Measurements from ENCODE around the gene SNX33.

The SNX33 gene

DNA sequence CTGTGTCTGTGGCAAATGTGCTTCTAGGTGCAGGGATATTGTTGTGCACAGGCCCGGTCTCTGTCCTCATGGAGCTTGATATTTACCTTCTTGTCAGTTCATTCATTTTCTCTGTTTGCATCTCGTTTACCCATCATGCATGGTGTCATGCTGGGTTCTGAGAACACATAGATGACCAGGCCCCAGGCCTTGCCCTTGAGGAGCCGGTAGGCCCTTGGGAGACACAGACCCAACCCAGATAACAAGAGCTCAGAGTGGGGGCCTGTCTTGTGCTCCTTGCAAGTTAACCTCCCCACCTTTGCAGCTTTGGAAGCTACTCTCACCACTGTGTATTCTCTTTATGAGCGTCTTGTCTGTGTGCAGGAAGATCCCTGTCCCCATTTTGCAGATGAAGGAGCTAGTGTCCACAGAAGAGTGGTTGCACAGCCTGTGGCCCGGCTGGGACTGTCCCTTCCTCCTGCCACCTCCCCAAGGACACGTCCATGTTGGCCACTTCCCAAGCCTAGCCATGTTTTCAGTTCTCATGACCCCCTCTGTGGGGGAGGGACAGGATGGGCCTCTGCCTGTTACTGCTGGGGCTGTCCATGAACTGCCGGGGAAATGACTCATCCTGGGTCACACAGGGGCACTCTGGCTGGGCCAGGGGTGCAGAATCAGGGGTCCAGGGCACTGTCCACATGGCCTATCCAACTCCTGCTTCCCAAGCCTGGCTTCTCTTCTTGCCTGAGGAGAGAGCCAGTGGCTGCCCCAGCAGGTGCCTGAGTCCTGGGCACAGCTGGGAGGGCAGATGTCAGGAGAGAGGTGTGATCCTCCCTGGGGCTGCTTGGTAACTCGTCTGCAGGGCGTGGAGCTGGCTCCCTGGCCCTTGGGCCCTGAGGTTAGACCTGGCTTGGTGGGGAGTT is 3.4 kb downstream of the SNX33 start:
- H3K36me3 ChIP-seq (ENCODE audit: insufficient read depth, insufficient read length, low read length), result peaks cover 66% of the 10 kb centered on the region

GRCh38 chr15:75651810-75652543 is 4.3 kb downstream of the SNX33 start:
- Histone ChIP-seq H3K4me3 (ENCODE audit: insufficient read length, low read depth) (no peak overlapping the region), H3K36me3 (ENCODE audit: insufficient read depth, insufficient read length, low read length) (peaks cover 74% of the 10 kb centered on the region), H3K9ac (ENCODE audit: insufficient read length, low read depth) (peak overlapping the region; percentile 47), H3K4me1 (ENCODE audit: insufficient read depth, insufficient read length) (peaks cover 28% of the 10 kb centered on the region), H3K27me3 (ENCODE audit: insufficient read depth, insufficient read length) (peaks cover 3% of the 10 kb centered on the region), H3K9me3 (ENCODE audit: insufficient read depth, low read length) (no peaks in the 10 kb centered on the region)
- TF ChIP-seq ZNF274 (IDR thresholded peaks at IDR 0.05; ENCODE audit: low read depth, low read length) (no peak), SUZ12 (IDR thresholded peaks at IDR 0.05; ENCODE audit: extremely low read depth, insufficient read depth, insufficient read length) (no peak), YY1 (IDR thresholded peaks at IDR 0.05; ENCODE audit: insufficient read depth, insufficient read length) (no peak)
- DNase-seq (ENCODE audit: low read depth, low spot score), result no peak

More for the DNA sequence above, 3.4 kb downstream of the SNX33 start:
- TF ChIP-seq ZNF274 (IDR thresholded peaks at IDR 0.05; ENCODE audit: low read depth, low read length) (no peak), YY1 (IDR thresholded peaks at IDR 0.05; ENCODE audit: insufficient read depth, insufficient read length) (no peak), SUZ12 (IDR thresholded peaks at IDR 0.05; ENCODE audit: extremely low read depth, insufficient read depth, insufficient read length) (no peak)
- no peak overlapping the region for H3K4me3 ChIP-seq (ENCODE audit: insufficient read length, low read depth)
- H3K4me1 ChIP-seq (ENCODE audit: insufficient read depth, insufficient read length), result peaks cover 28% of the 10 kb centered on the region
- peak overlapping the region; percentile 47 for H3K9ac ChIP-seq (ENCODE audit: insufficient read length, low read depth)
- H3K27me3 ChIP-seq (ENCODE audit: insufficient read depth, insufficient read length), result peaks cover 11% of the 10 kb centered on the region
- DNase-seq (ENCODE audit: low read depth, low spot score), result no peak
- no peaks in the 10 kb centered on the region for H3K9me3 ChIP-seq (ENCODE audit: insufficient read depth, low read length)

DNA sequence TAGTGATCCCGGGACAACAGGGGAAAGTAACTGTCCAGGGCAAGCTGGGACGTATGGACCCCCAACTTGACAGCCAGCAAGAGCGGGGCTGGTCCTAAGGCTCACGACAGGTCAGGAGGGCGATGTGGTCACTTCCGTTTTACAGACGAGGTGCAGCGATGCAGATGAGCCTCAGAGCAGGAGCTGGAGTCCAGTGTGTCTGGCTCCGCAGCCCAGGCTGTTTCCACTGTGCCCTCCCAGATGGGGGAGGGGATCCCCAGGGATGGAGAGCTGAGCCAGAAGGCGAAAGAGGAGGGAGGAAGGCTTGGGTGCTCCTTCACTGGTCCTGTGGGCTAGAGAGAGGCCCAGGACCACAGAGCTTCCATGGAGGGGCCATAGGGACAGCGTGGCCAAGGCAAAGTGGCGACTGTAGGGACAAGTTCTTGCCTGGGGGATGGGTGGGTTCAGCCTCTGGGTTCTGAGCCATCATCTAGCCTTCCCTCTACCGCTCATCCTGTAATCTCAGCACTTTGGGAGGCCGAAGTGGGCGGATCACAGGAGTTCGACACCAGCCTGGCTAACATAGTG is 5.7 kb downstream of the SNX33 start:
- Histone ChIP-seq H3K36me3 (ENCODE audit: insufficient read depth, insufficient read length, low read length) (peaks cover 88% of the 10 kb centered on the region), H3K4me3 (ENCODE audit: insufficient read length, low read depth) (no peak overlapping the region), H3K4me1 (ENCODE audit: insufficient read depth, insufficient read length) (peaks cover 28% of the 10 kb centered on the region), H3K27me3 (ENCODE audit: insufficient read depth, insufficient read length) (no peaks in the 10 kb centered on the region), H3K9ac (ENCODE audit: insufficient read length, low read depth) (no peak overlapping the region), H3K9me3 (ENCODE audit: insufficient read depth, low read length) (no peaks in the 10 kb centered on the region)
- TF ChIP-seq ZNF274 (IDR thresholded peaks at IDR 0.05; ENCODE audit: low read depth, low read length) (no peak), SUZ12 (IDR thresholded peaks at IDR 0.05; ENCODE audit: extremely low read depth, insufficient read depth, insufficient read length) (no peak), YY1 (IDR thresholded peaks at IDR 0.05; ENCODE audit: insufficient read depth, insufficient read length) (no peak)
- DNase-seq (ENCODE audit: low read depth, low spot score), result no peak

DNA sequence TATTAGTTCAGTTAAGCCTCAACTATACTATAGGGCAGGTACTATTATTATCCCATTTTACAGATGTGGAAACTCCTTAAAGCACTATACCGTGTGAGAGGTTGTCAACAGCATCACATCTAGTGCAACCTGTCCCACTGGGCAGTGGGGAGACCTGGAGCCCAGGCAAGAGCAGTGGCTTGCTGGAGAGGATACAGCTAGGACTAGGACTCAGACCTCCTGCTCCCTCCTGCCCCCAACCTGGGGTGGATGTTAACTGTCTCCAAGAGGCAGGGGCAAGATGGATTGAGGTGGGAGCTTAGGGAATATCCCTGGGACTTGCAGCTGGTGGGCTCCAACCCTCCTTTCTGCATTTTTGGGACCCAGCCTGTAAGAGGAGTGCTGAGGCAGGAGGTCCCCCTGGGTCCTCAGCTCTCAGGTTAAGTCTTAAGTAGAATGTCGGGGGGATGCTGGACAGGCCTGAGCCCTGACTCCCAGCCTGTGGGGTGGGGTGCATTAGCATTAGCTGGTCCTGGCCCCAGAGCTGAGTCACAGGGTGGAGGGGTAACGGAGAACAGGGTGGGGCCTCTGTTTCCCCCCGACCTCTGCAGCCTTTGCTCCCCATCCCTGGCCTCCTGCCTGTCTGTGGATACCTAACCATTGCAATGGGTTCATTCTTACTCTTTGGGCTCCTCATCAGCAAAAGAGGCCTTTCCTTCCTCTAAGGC is 6.6 kb downstream of the SNX33 start:
- no peak for TF ChIP-seq YY1 (IDR thresholded peaks at IDR 0.05; ENCODE audit: insufficient read depth, insufficient read length)
- no peak for TF ChIP-seq ZNF274 (IDR thresholded peaks at IDR 0.05; ENCODE audit: low read depth, low read length)
- TF ChIP-seq SUZ12 (IDR thresholded peaks at IDR 0.05; ENCODE audit: extremely low read depth, insufficient read depth, insufficient read length), result no peak
- Histone ChIP-seq H3K27me3 (ENCODE audit: insufficient read depth, insufficient read length) (no peaks in the 10 kb centered on the region), H3K9ac (ENCODE audit: insufficient read length, low read depth) (no peak overlapping the region), H3K4me1 (ENCODE audit: insufficient read depth, insufficient read length) (peaks cover 23% of the 10 kb centered on the region), H3K9me3 (ENCODE audit: insufficient read depth, low read length) (no peaks in the 10 kb centered on the region), H3K36me3 (ENCODE audit: insufficient read depth, insufficient read length, low read length) (peaks cover 90% of the 10 kb centered on the region), H3K4me3 (ENCODE audit: insufficient read length, low read depth) (no peak overlapping the region)
- DNase-seq (ENCODE audit: low read depth, low spot score), result no peak

- peaks cover 83% of the 10 kb centered on the region for H3K36me3 ChIP-seq (ENCODE audit: insufficient read depth, insufficient read length, low read length)
- no peak overlapping the region for H3K4me3 ChIP-seq (ENCODE audit: insufficient read length, low read depth)
- no peak for DNase-seq (ENCODE audit: low read depth, low spot score)
- no peak overlapping the region for H3K9ac ChIP-seq (ENCODE audit: insufficient read length, low read depth)
- no peak for TF ChIP-seq YY1 (IDR thresholded peaks at IDR 0.05; ENCODE audit: insufficient read depth, insufficient read length)
- no peak for TF ChIP-seq ZNF274 (IDR thresholded peaks at IDR 0.05; ENCODE audit: low read depth, low read length)
- TF ChIP-seq SUZ12 (IDR thresholded peaks at IDR 0.05; ENCODE audit: extremely low read depth, insufficient read depth, insufficient read length), result no peak
- no peaks in the 10 kb centered on the region for H3K9me3 ChIP-seq (ENCODE audit: insufficient read depth, low read length)
- H3K4me1 ChIP-seq (ENCODE audit: insufficient read depth, insufficient read length), result peaks cover 23% of the 10 kb centered on the region
- H3K27me3 ChIP-seq (ENCODE audit: insufficient read depth, insufficient read length), result no peaks in the 10 kb centered on the region
Measured at GRCh38 chr15:75655931-75656330, 8.2 kb downstream of the SNX33 start.

- Histone ChIP-seq H3K4me1 (ENCODE audit: insufficient read depth, insufficient read length) (peaks cover 19% of the 10 kb centered on the region), H3K9me3 (ENCODE audit: insufficient read depth, low read length) (no peaks in the 10 kb centered on the region), H3K4me3 (ENCODE audit: insufficient read length, low read depth) (no peak overlapping the region), H3K9ac (ENCODE audit: insufficient read length, low read depth) (no peak overlapping the region), H3K27me3 (ENCODE audit: insufficient read depth, insufficient read length) (no peaks in the 10 kb centered on the region), H3K36me3 (ENCODE audit: insufficient read depth, insufficient read length, low read length) (peaks cover 79% of the 10 kb centered on the region)
- no peak for DNase-seq (ENCODE audit: low read depth, low spot score)
- TF ChIP-seq ZNF274 (IDR thresholded peaks at IDR 0.05; ENCODE audit: low read depth, low read length), result no peak
- no peak for TF ChIP-seq YY1 (IDR thresholded peaks at IDR 0.05; ENCODE audit: insufficient read depth, insufficient read length)
- TF ChIP-seq SUZ12 (IDR thresholded peaks at IDR 0.05; ENCODE audit: extremely low read depth, insufficient read depth, insufficient read length), result no peak
Measured at GRCh38 chr15:75656331-75656730, 8.6 kb downstream of the SNX33 start.

Data from NT2/D1 (cell line).